ENCODE measurements around the gene TESK2.
"Not testable (repeated sequence)": the region's sequence is repeated elsewhere in the genome, so short reads cannot be mapped to it uniquely, and the experiment has no call there.

The TESK2 gene

GRCh38 chr1:45373573-45373972, 117.4 kb downstream of the TESK2 start:
- no peak for DNase-seq

GRCh38 chr1:45370575-45370974, 120.4 kb downstream of the TESK2 start:
- DNase-seq = no peak

- no peak for DNase-seq
Measured at GRCh38 chr1:45365051-45365450, 125.9 kb downstream of the TESK2 start.

- no peak for DNase-seq
Measured at GRCh38 chr1:45364294-45364693, 126.7 kb downstream of the TESK2 start.

- not testable (repeated sequence) for DNase-seq
Measured at GRCh38 chr1:45360981-45361380, 130.0 kb downstream of the TESK2 start.

- DNase-seq = no peak
Measured at GRCh38 chr1:45359882-45360513, 131.0 kb downstream of the TESK2 start.

- no peak for DNase-seq
Measured at GRCh38 chr1:45356186-45356585, 134.8 kb downstream of the TESK2 start.

GRCh38 chr1:45355683-45356082, 135.3 kb downstream of the TESK2 start:
- no peak for DNase-seq

GRCh38 chr1:45354838-45355237, 136.1 kb downstream of the TESK2 start:
- no peak for DNase-seq

- no peak for DNase-seq
Measured at GRCh38 chr1:45353685-45354084, 137.3 kb downstream of the TESK2 start.

- no peak for DNase-seq
Measured at GRCh38 chr1:45351508-45351907, 139.5 kb downstream of the TESK2 start.

- DNase-seq = no peak
Measured at GRCh38 chr1:45348966-45349677, 141.8 kb downstream of the TESK2 start.

- no peak for DNase-seq
Measured at GRCh38 chr1:45348609-45348965, 142.4 kb downstream of the TESK2 start.

- no peak for DNase-seq
Measured at GRCh38 chr1:45348020-45348419, 142.9 kb downstream of the TESK2 start.

- no peak for DNase-seq
Measured at GRCh38 chr1:45346473-45346872, 144.5 kb downstream of the TESK2 start.

- DNase-seq = no peak
Measured at GRCh38 chr1:45345014-45345413, 145.9 kb downstream of the TESK2 start.

GRCh38 chr1:45344499-45344898, 146.5 kb downstream of the TESK2 start:
- DNase-seq = no peak

- DNase-seq = no peak
Measured at GRCh38 chr1:45340816-45341466, 150.0 kb downstream of the TESK2 start.

- DNase-seq = peak; percentile 71
Measured at GRCh38 chr1:45339789-45340558, 151.0 kb downstream of the TESK2 start, which contains the start of the genes MUTYH and TOE1. Gene MUTYH (minus strand): TSS chr1:45340440. CDS start chr1:45334505, 5,935 bp downstream. Gene TOE1 (plus strand): TSS chr1:45340170. CDS start chr1:45340253, 83 bp downstream.

GRCh38 chr1:45337630-45338325, 153.2 kb downstream of the TESK2 start:
- no peak for DNase-seq

GRCh38 chr1:45335855-45336324, 155.1 kb downstream of the TESK2 start:
- no peak for DNase-seq
